GM12878 (cell line): ENCODE data around the gene UVRAG. TPM values are rescaled to one million over a fixed set of nuclear protein-coding genes. Genes with fewer than 3 reads are reported as not detected.
"Not testable (repeated sequence)": the region's sequence is repeated elsewhere in the genome, so short reads cannot be mapped to it uniquely, and the experiment has no call there.

ENCODE experiments used
- ATAC-seq: fragments of 200-7000 bp; cut with Tn5 transposase; 3 replicates; pipeline ENCODE4 v1.9.1; 2020; ENCODE audit warnings: mild to moderate bottlenecking, moderate library complexity
- BruUV-seq: library from RNA; stranded (reverse); fragments of 400-500 nt; replicated peaks from 2 replicates; lab custom pipeline; 2021; lab: Mats Ljungman, UMichigan
- CTCF ChIA-PET: fragments of 300-600 bp; sonication (Branson Sonifier 250); formaldehyde crosslinking; extraction: SDS; loops from one replicate; lab custom pipeline; 2021; ENCODE audit warnings: inconsistent platforms; lab: Yijun Ruan, JAX
- POLR2A ChIA-PET: fragments of 350-600 bp; formaldehyde crosslinking; extraction: SDS; loops from one replicate; lab custom pipeline; 2021; ENCODE audit warnings: inconsistent platforms; lab: Charles Lee
- RAD21 ChIA-PET: fragments of 300-600 bp; sonication (Branson Sonifier 250); formaldehyde crosslinking; loops from one replicate; lab custom pipeline; 2023; ENCODE audit warnings: antibody characterized with exemption; ENCODE audit not compliant: unreplicated experiment; lab: Charles Lee
- SMC1A ChIA-PET: fragments of 300-600 bp; sonication (Branson Sonifier 250); formaldehyde crosslinking; loops from one replicate; lab custom pipeline; 2023; ENCODE audit not compliant: unreplicated experiment, uncharacterized antibody; lab: Charles Lee
- DNase-seq: peaks from one replicate; pipeline ENCODE4 v3.0.0-alpha.2; 2011; ENCODE audit warnings: low read depth, low spot score
- FAIRE-seq: peaks from 3 replicates; lab custom pipeline; 2011; peaks lifted over from hg19 to GRCh38; lab: Jason Lieb, UNC
- H2AFZ ChIP-seq: 2 replicates; pipeline ENCODE4 v1.6.0; 2011; ENCODE audit warnings: low read depth, low read length, control low read depth; ENCODE audit not compliant: control insufficient read depth
- H3K27ac ChIP-seq: 2 replicates; pipeline ENCODE4 v1.5.1; 2011; ENCODE audit warnings: control low read depth; ENCODE audit not compliant: control insufficient read depth, insufficient read depth
- H3K27me3 ChIP-seq, 2 experiments: replicated peaks in 1 of 2; 2 replicates each; pipeline versions ENCODE4 v1.6.0 to v1.6.1; 2011; ENCODE audit warnings: low read length in 1 of 2; ENCODE audit not compliant: control insufficient read depth in 2 of 2, insufficient read depth in 2 of 2
- H3K36me3 ChIP-seq, 2 experiments: 2 replicates each; pipeline ENCODE4 v1.5.1; 2011; ENCODE audit warnings: low read length in 1 of 2; ENCODE audit not compliant: control insufficient read depth in 2 of 2, insufficient read depth in 2 of 2
- H3K4me1 ChIP-seq: 2 replicates; pipeline ENCODE4 v1.6.1; 2011; ENCODE audit warnings: mild to moderate bottlenecking, low read length, moderate library complexity, mixed read lengths; ENCODE audit not compliant: control insufficient read depth, insufficient read depth
- H3K4me2 ChIP-seq: 2 replicates; pipeline ENCODE4 v1.6.0; 2011; ENCODE audit warnings: control low read depth; ENCODE audit not compliant: control insufficient read depth, insufficient read depth
- H3K4me3 ChIP-seq: fragments of 200-600 bp; sonication (generic); 2 replicates; pipeline ENCODE4 v1.5.1; 2016
- H3K79me2 ChIP-seq: 2 replicates; pipeline ENCODE4 v1.6.0; 2011; ENCODE audit warnings: low read length; ENCODE audit not compliant: control insufficient read depth, insufficient read depth
- H3K9ac ChIP-seq: 2 replicates; pipeline ENCODE4 v1.8.0; 2011; ENCODE audit warnings: low read length, control low read depth, mixed read lengths; ENCODE audit not compliant: control insufficient read depth, insufficient read depth
- H3K9me3 ChIP-seq: replicated peaks from 3 replicates; pipeline ENCODE4 v1.5.1; 2011; ENCODE audit warnings: mild to moderate bottlenecking, low read length; ENCODE audit not compliant: control insufficient read depth, insufficient read depth
- H4K20me1 ChIP-seq: 2 replicates; pipeline ENCODE4 v1.6.0; 2011; ENCODE audit not compliant: control insufficient read depth, insufficient read depth
- WGBS: methylation state at CpG from one replicate; pipeline ENCODE4 v1.1.6; 2016; ENCODE audit warnings: low lambda C conversion rate; ENCODE audit not compliant: insufficient replicate concordance, insufficient coverage; ENCODE audit errors: missing lambda C conversion rate; 5-methylcytosine and 5-hydroxymethylcytosine counted together
- in situ Hi-C: fragments of 300-500 bp; cut with MboI; formaldehyde crosslinking; loops from 9 replicates; pipeline ENCODE4 v1.14.3; 2018; ENCODE audit warnings: mixed read lengths
- intact Hi-C: fragments of 100-400 bp; cut with micrococcal nuclease; formaldehyde crosslinking; loops from one replicate; pipeline ENCODE4 v1.14.2; 2022; ENCODE audit not compliant: unreplicated experiment
- polyA plus RNA-seq, 11 experiments: library from polyadenylated mRNA; depleted of rRNA in 4 of 11; unstranded in 6 of 11; stranded (reverse) in 5 of 11; fragments of >200 nt; fragmentation: Nextera tagmentation in 4 of 11; fragmentation: Illumina TruSeq in 1 of 11; extraction: Ambion mirVana in 4 of 11; extraction: Trizol in 1 of 11; gene quantifications; 1 replicate in 1 of 11; 2 replicates in 10 of 11; pipeline versions ENCODE4 v1.2.1 to v1.2.3, GENCODE V29; 2011 to 2016; ENCODE audit warnings: inconsistent platforms in 2 of 11, missing spikeins in 2 of 11, low read depth in 1 of 11
- total RNA-seq, 4 experiments: library from RNA; depleted of rRNA in 3 of 4; stranded (reverse); fragments of >200 nt in 3 of 4; fragmentation: Illumina TruSeq in 1 of 4; extraction: Trizol in 1 of 4; gene quantifications; 2 replicates each; pipeline versions ENCODE4 v1.2.1 to v1.2.3, GENCODE V29; 2013 to 2021

The UVRAG gene
- total and polyA plus RNA-seq, 10 of the 15 experiments (the other 5 are each of a cell fraction or from before 2014, with no cell fraction given), result 7.0 to 43.4 (median 37.0) TPM

DNA sequence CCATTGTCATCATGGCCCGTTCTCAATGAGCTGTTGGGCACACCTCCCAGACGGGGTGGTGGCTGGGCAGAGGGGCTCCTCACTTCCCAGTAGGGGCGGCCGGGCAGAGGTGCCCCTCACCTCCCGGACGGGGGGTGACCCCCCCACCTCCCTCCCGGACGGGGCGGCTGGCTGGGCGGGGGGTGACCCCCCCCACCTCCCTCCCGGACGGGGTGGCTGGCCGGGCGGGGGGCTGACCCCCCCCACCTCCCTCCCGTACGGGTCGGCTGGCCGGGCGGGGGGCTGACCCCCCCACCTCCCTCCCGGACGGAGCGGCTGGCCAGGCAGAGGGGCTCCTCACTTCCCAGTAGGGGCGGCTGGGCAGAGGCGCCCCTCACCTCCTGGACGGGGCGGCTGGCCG, 62.3 kb downstream of the UVRAG start:
- Histone ChIP-seq H3K4me1 (peaks cover 19% of the 10 kb centered on the region; the same call in 1 of the 2 replicates), H3K36me3 (peaks cover 3 to 24% of the 10 kb centered on the region in 2 experiments), H3K79me2 (peaks cover 36% of the 10 kb centered on the region)
- H4K20me1 ChIP-seq, ATAC-seq, DNase-seq, SMC1A ChIA-PET, H3K4me3 ChIP-seq, in situ Hi-C loops, RAD21 ChIA-PET, H3K4me2 ChIP-seq, H3K27me3 ChIP-seq, CTCF ChIA-PET, H3K27ac ChIP-seq, POLR2A ChIA-PET, H3K9ac ChIP-seq, FAIRE-seq, H3K9me3 ChIP-seq, intact Hi-C loops, H2AFZ ChIP-seq, BruUV-seq: not testable (repeated sequence)
- 100% methylated on average over 1 of the region's 27 CpGs for WGBS

- FAIRE-seq, H3K4me3 ChIP-seq, H2AFZ ChIP-seq, ATAC-seq, H3K4me2 ChIP-seq, H3K9ac ChIP-seq, DNase-seq, BruUV-seq, SMC1A ChIA-PET, RAD21 ChIA-PET, H4K20me1 ChIP-seq, H3K27ac ChIP-seq, in situ Hi-C loops, POLR2A ChIA-PET, H3K27me3 ChIP-seq, intact Hi-C loops, H3K9me3 ChIP-seq: not testable (repeated sequence)
- H3K4me1 ChIP-seq, result peaks cover 14% of the 10 kb centered on the region; the same call in 1 of the 2 replicates
- WGBS, result 90% methylated on average over 11 of the region's 33 CpGs
- peaks cover 3 to 24% of the 10 kb centered on the region in 2 experiments for H3K36me3 ChIP-seq
- peaks cover 34% of the 10 kb centered on the region for H3K79me2 ChIP-seq
- CTCF ChIA-PET, result interaction anchor here (1.0 kb wide), 1 partner anchor 274 kb away, joined by 3 read pairs; no protein-coding TSS in a partner anchor
These were observed 62.9 kb downstream of the UVRAG start for GRCh38 chr11:75877931-75878330.
